ENCODE results near the gene KIN. TPM values are rescaled to one million over a fixed set of nuclear protein-coding genes. Genes with fewer than 3 reads are reported as not detected.
A peak's percentile ranks its signal among the peaks of the same experiment; 100 is the strongest.

KIN gene
- total RNA-seq (2014; rRNA removed; shearing (Covaris generic)) (8.5 and 11.0 TPM in 2 replicates), polyA plus RNA-seq (2016; fragmentation: Nextera tagmentation; extraction: Ambion mirVana) (31.7 and 34.8 TPM in 2 replicates)
- long read RNA-seq, full-length matches to known transcripts: 5 of 35 reads
- long read RNA-seq, partial matches to known transcripts: 21 of 35 reads
- long read RNA-seq, other reads (novel, unspliced or antisense): 9 of 35 reads

- peaks cover 19% of the 10 kb centered on the region for H3K4me1 ChIP-seq (ENCODE audit: insufficient read depth)
- H3F3A ChIP-seq (replicated peaks; ENCODE audit: low read depth): no peaks in the 10 kb centered on the region
- 0 out of 2 replicates have a peak within 1 kb of the TSS, but pooled peaks have one; percentile 21 for H3K27ac ChIP-seq (ENCODE audit: low read depth)
- peaks cover 97% of the 10 kb centered on the region for H3K79me2 ChIP-seq (replicated peaks; ENCODE audit: insufficient read depth)
- H3K4me3 ChIP-seq: peak within 1 kb of the TSS; percentile 96
- peaks cover 51% of the 10 kb centered on the region for H4K20me1 ChIP-seq (replicated peaks; ENCODE audit: insufficient read depth)
- H3K36me3 ChIP-seq (ENCODE audit: insufficient read depth): no peaks in the 10 kb centered on the region; the same call in 1 of the 2 replicates
- no peaks in the 10 kb centered on the region for H3K9me2 ChIP-seq (ENCODE audit: insufficient read depth)
- DNase-seq (ENCODE audit: low spot score) (peak; percentile 97), ATAC-seq (peak; percentile 94)
- H3K9me3 Mint-ChIP-seq: no peaks in the 10 kb centered on the region
- peak within 1 kb of the TSS; percentile 90 for H3K27ac Mint-ChIP-seq
- TF ChIP-seq, protein P1, sequence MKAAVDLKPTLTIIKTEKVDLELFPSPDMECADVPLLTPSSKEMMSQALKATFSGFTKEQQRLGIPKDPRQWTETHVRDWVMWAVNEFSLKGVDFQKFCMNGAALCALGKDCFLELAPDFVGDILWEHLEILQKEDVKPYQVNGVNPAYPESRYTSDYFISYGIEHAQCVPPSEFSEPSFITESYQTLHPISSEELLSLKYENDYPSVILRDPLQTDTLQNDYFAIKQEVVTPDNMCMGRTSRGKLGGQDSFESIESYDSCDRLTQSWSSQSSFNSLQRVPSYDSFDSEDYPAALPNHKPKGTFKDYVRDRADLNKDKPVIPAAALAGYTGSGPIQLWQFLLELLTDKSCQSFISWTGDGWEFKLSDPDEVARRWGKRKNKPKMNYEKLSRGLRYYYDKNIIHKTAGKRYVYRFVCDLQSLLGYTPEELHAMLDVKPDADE (IDR thresholded peaks at IDR 0.05): peak; percentile 36; the same call in 1 of the 2 replicates
- TF ChIP-seq EZH2phosphoT487 (IDR thresholded peaks at IDR 0.05; ENCODE audit: unreplicated experiment) (no peak), POLR2AphosphoS5 (IDR thresholded peaks at IDR 0.05; ENCODE audit: low read depth) (peak; percentile 93)
- H3K4me3 Mint-ChIP-seq: no peak within 1 kb of the TSS
- H3K36me3 Mint-ChIP-seq (ENCODE audit: low read depth): peaks cover 9% of the 10 kb centered on the region; the same call in 2 of the 3 replicates
- peaks cover 13% of the 10 kb centered on the region; the same call in 2 of the 3 replicates for H3K4me1 Mint-ChIP-seq
- peaks cover 5% of the 10 kb centered on the region for H3K27me3 Mint-ChIP-seq (ENCODE audit: insufficient read depth, low read depth, poor library complexity)
- H2AFZ ChIP-seq: peak within 1 kb of the TSS; percentile 48; the same call in 1 of the 2 replicates
- H3K4me2 ChIP-seq: peak within 1 kb of the TSS; percentile 93
- no peaks in the 10 kb centered on the region for H3K27me3 ChIP-seq (ENCODE audit: insufficient read depth)
These were observed at the start of gene KIN, which contains the start of gene ATP5F1C for GRCh38 chr10:7787857-7788638. KIN (minus strand) TSS chr10:7787993; CDS start chr10:7787933, 60 bp downstream. ATP5F1C (plus strand) TSS chr10:7788177; CDS start chr10:7788208, 31 bp downstream.

GRCh38 chr10:7836571-7836970 lies 48.8 kb upstream of the KIN start:
- H4K20me1 ChIP-seq (replicated peaks; ENCODE audit: insufficient read depth): peaks cover 11% of the 10 kb centered on the region; the same call in 1 of the 2 replicates
- ATAC-seq: no peak
- Mint-ChIP-seq H3K27ac (no peak overlapping the region), H3K27me3 (ENCODE audit: insufficient read depth, low read depth, poor library complexity) (no peaks in the 10 kb centered on the region), H3K4me3 (no peak overlapping the region), H3K4me1 (no peaks in the 10 kb centered on the region), H3K36me3 (ENCODE audit: low read depth) (peaks cover 4% of the 10 kb centered on the region; the same call in 1 of the 3 replicates), H3K9me3 (no peaks in the 10 kb centered on the region)
- H3K79me2 ChIP-seq (replicated peaks; ENCODE audit: insufficient read depth): peaks cover 49% of the 10 kb centered on the region
- no peaks in the 10 kb centered on the region for H3K36me3 ChIP-seq (ENCODE audit: insufficient read depth)
- H3K4me1 ChIP-seq (ENCODE audit: insufficient read depth): no peaks in the 10 kb centered on the region
- no peak overlapping the region for H3K27ac ChIP-seq (ENCODE audit: low read depth)
- no peak overlapping the region for H2AFZ ChIP-seq
- no peaks in the 10 kb centered on the region for H3K27me3 ChIP-seq (ENCODE audit: insufficient read depth)
- H3F3A ChIP-seq (replicated peaks; ENCODE audit: low read depth): no peaks in the 10 kb centered on the region
- TF ChIP-seq JUNB (IDR thresholded peaks at IDR 0.05; ENCODE audit: unreplicated experiment) (no peak), EZH2 (IDR thresholded peaks at IDR 0.05; ENCODE audit: low read depth, unreplicated experiment) (no peak)
- DNase-seq (ENCODE audit: low spot score): no peak
- H3K4me3 ChIP-seq: no peak overlapping the region
- H3K9me2 ChIP-seq (ENCODE audit: insufficient read depth): no peaks in the 10 kb centered on the region
- no peak overlapping the region for H3K4me2 ChIP-seq

DNA sequence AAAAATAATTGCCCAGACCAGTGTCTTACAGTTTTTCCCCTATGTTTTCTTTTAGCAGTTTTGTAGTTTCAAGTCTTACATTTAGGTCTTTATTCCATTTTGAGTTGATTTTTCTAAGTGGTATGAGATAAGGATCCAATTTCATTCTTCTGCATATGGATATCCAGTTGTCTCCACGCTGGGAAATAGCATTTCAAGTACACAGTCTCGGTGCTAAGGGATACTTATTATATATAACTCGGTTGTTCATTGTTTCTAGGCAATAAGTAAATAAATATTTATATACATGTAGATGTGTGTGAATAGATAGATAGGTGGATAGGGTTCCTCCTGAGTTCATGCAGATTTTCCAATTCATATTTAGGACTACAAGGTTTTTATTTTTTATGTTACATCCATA lies 46.5 kb upstream of the KIN start:
- TF ChIP-seq, protein P2, sequence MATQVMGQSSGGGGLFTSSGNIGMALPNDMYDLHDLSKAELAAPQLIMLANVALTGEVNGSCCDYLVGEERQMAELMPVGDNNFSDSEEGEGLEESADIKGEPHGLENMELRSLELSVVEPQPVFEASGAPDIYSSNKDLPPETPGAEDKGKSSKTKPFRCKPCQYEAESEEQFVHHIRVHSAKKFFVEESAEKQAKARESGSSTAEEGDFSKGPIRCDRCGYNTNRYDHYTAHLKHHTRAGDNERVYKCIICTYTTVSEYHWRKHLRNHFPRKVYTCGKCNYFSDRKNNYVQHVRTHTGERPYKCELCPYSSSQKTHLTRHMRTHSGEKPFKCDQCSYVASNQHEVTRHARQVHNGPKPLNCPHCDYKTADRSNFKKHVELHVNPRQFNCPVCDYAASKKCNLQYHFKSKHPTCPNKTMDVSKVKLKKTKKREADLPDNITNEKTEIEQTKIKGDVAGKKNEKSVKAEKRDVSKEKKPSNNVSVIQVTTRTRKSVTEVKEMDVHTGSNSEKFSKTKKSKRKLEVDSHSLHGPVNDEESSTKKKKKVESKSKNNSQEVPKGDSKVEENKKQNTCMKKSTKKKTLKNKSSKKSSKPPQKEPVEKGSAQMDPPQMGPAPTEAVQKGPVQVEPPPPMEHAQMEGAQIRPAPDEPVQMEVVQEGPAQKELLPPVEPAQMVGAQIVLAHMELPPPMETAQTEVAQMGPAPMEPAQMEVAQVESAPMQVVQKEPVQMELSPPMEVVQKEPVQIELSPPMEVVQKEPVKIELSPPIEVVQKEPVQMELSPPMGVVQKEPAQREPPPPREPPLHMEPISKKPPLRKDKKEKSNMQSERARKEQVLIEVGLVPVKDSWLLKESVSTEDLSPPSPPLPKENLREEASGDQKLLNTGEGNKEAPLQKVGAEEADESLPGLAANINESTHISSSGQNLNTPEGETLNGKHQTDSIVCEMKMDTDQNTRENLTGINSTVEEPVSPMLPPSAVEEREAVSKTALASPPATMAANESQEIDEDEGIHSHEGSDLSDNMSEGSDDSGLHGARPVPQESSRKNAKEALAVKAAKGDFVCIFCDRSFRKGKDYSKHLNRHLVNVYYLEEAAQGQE (IDR thresholded peaks at IDR 0.05; ENCODE audit: unreplicated experiment): no peak
- Histone ChIP-seq H3K9me2 (ENCODE audit: insufficient read depth) (no peaks in the 10 kb centered on the region), H3K27me3 (ENCODE audit: insufficient read depth) (no peaks in the 10 kb centered on the region), H3K4me2 (no peak overlapping the region), H2AFZ (no peak overlapping the region), H3K4me3 (no peak overlapping the region), H4K20me1 (replicated peaks; ENCODE audit: insufficient read depth) (peaks cover 11% of the 10 kb centered on the region; the same call in 1 of the 2 replicates), H3K79me2 (replicated peaks; ENCODE audit: insufficient read depth) (peaks cover 62% of the 10 kb centered on the region), H3K27ac (ENCODE audit: low read depth) (no peak overlapping the region), H3K4me1 (ENCODE audit: insufficient read depth) (no peaks in the 10 kb centered on the region), H3F3A (replicated peaks; ENCODE audit: low read depth) (no peaks in the 10 kb centered on the region), H3K36me3 (ENCODE audit: insufficient read depth) (no peaks in the 10 kb centered on the region)
- DNase-seq (ENCODE audit: low spot score) (no peak), ATAC-seq (no peak)
- no peak overlapping the region for H3K4me3 Mint-ChIP-seq
- peaks cover 7% of the 10 kb centered on the region for H3K4me1 Mint-ChIP-seq
- H3K27ac Mint-ChIP-seq: no peak overlapping the region
- peaks cover 4% of the 10 kb centered on the region; the same call in 1 of the 3 replicates for H3K36me3 Mint-ChIP-seq (ENCODE audit: low read depth)
- H3K27me3 Mint-ChIP-seq (ENCODE audit: insufficient read depth, low read depth, poor library complexity): peaks cover 1% of the 10 kb centered on the region
- H3K9me3 Mint-ChIP-seq: no peaks in the 10 kb centered on the region

All from GM23338 (cell line).